NCI-H526 (cell line): ENCODE results near the gene CDS2.
"Not testable (repeated sequence)": the region's sequence is repeated elsewhere in the genome, so short reads cannot be mapped to it uniquely, and the experiment has no call there.

Experiments
- DNase-seq, 2 experiments: peaks; one replicate each; lab custom pipeline; 2025; lab: John Stamatoyannopoulos, UW

CDS2 gene

GRCh38 chr20:5126512-5127203 is at the start of gene CDS2:
Gene CDS2 (plus strand): TSS chr20:5127008. CDS start chr20:5127093, 85 bp downstream.
- DNase-seq = peak; percentile 99 to 100

- no peak for DNase-seq
Observed at GRCh38 chr20:5077761-5078387, 48.9 kb upstream of the CDS2 start.

GRCh38 chr20:5078399-5078958 is 48.3 kb upstream of the CDS2 start:
- no peak for DNase-seq

- DNase-seq = no peak
Observed at GRCh38 chr20:5080384-5080877, 46.4 kb upstream of the CDS2 start.

DNA sequence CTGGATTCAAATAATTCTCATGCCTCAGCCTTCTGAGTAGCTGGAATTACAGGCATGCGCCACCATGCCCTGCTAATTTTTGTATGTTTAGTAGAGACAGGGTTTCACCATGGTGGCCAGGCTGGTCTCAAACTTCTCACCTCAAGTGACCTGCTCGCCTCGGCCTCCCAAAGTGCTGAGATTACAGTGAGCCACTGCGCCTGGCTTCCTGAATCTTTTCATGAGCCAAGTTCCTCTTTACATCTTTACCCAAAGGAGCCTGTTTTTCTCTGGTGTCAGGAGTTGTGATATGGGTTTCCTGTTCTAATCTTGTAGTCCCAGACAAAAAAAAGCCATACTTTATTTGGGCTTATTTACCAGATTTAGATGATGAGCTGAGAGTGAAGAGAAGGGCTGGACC is 41.4 kb upstream of the CDS2 start:
- no peak for DNase-seq

DNA sequence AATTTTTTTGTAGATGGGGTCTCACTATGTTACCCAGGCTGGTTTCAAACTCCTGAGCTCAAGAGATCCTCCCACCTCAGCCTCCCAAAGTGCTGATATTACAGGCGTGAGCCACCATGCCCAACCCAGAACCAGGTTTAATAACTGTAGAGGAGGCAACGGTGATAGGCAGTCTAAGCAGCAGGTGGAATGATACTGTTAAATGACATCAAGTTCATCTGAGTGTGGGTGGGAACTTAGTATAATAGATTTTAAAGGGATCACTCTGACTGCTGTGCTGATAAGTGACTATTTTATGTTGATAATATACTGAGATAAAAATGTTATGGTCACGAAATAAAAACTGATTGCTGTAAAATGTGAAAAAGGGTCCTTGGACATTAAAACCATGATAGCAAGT is 38.1 kb upstream of the CDS2 start:
- no peak for DNase-seq

DNA sequence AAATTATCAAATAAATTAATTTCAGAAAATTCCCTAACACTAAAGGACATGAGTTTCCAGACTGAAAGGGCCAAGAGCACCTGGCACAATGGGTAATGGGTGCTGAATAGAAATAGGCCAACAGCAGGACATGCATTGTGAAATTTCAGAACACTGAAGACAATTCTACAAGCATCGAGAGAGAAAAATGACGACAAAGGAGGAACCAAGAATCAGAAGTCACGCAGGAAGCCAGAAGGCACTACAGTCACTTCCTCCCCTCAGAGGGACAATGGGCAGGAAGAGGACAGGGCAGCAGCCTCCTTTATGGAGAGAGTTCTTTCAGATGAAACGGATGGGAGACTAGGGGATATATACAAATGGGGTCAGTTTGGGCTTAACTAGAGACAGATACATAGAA is 36.6 kb upstream of the CDS2 start:
- DNase-seq = no peak

GRCh38 chr20:5091902-5092301 is 34.9 kb upstream of the CDS2 start:
- DNase-seq = no peak

DNA sequence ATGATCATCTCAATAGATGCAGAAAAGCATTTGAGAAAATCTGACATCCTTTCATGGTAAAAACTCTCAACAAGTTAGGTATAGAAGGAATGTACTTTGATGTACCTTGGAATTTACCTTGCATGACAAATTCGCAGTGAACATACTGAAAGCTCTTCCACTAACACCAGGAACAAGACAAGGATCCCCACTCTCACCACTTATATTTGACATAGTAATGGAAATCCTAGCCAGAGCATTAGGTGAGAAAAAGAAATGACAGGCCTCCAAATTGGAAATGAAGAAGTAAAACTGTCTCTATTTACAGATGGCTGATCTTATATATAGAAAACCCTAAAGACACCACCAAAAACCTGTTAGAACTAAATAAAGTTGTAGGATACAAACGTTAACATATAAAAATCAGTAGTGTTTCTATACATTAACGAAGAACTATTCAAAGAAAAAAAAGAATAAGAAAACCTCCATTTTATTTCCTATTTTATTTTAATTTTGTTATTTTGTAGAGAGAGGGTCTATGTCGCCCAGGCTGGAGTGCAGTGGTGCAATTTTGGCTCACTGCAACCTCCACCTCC is 34.0 kb upstream of the CDS2 start:
- DNase-seq = no peak

DNA sequence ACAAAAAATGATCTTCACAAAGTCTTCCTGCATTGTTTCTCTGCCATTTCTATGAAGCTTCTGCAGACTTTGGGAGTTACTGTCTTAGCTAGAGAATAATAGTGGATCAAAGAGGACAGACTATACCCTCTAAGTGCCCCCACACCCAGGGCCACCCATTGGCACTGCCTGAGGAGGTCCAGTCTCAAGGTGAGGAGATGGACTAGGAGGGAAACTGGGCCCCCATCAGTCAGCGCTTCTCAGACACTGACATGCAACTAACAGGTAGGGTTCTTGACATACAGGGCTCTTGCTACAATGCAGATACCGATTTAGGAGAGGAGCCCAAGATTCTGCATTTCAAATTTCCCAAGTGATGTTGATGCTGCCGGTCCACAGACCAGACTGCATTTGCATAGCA is 31.4 kb upstream of the CDS2 start:
- no peak for DNase-seq

- DNase-seq = no peak
Observed at GRCh38 chr20:5095931-5096330, 30.9 kb upstream of the CDS2 start.

DNA sequence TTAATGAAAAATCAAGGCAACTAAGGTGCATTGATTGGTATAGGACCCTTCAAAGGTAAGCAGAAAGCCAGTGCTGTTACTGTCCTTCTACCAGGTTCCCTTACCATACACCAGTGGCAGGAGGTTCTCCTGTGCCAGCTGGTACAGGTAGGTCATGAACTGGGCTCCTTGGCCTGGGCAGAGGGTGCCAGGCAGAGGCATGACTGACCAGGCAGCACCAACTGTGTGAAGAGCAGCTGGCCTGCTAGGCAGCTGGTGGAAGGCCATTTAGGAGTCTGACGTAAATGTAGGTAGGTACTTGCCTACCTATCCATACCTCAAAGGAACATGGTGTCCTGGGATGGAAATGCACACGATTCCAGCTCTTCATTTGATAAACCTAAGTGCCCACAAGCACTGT is 30.3 kb upstream of the CDS2 start:
- DNase-seq = no peak

- DNase-seq = not testable (repeated sequence)
Observed at GRCh38 chr20:5099009-5099408, 27.8 kb upstream of the CDS2 start.

- DNase-seq = not testable (repeated sequence)
Observed at GRCh38 chr20:5099909-5100308, 26.9 kb upstream of the CDS2 start.

DNA sequence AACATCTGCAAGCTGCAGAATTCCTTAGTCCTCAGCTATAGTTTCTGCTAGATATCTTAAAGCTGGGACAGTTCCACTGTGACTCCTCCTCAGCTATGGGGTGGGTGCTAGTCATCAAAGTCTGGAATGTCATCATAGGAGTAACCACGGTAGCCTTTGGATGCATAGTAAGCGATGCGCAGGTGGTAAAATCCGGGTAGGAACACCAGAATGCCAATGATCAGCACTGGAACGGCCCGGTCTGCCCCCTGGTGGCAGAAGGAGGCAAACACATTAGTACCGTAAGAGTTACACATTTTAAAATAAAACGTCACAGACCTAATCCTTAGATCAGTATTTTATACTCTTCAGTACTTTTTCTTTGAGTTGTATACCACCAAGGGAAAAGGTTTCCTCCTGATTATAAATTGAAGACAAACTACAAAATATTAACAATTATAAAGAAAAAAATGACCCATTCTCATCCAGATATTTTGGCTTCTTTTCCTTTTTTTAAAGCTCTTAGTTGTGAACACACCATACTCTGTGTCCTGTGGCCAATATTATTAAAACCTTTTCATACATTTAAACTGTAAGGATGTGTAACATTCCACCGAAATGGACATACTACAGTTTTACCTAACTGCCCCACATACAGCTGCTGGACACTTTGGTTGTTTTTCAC is 26.0 kb upstream of the CDS2 start:
- peak; percentile 18 to 86 for DNase-seq

DNA sequence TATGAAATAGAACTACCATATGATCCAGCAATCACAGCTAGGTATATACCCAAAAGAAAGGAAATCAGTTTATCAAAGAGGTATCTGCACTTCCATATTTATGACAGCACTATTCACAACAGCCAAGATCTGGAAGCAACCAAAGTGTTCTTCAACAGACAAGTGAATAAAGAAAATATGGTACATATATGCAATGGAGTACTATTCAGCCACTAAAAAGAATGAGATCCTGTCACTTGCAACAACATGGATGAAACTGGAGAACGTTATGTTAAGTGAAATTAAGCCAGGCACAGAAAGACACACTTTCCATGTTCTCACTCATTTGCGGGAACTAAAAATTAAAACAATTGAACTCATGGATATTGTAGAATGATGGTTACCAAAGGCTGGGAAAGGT is 22.3 kb upstream of the CDS2 start:
- no peak for DNase-seq

GRCh38 chr20:5109276-5109675 is 17.5 kb upstream of the CDS2 start:
- DNase-seq = no peak

GRCh38 chr20:5113615-5113986 is 13.2 kb upstream of the CDS2 start:
- DNase-seq = peak in 1 of 2 experiments; percentile 9

DNA sequence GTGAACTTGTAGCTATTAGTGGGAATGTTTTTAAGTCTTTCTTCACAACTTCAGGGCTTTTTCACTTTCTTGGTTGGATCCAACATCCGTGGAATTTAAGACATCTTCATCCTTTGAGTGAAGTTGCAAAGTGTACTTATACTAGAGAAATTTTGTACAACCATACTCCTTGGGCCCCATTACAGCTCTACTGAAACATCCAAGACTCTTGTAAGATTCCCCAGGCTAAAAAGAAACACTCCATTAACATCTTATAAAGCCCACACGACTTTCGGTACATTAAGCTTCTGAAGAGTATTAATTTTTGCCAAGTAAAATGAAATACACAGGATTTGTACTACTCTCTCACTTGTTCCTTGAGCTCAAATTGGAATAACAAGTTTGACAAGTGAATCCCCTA is 12.4 kb upstream of the CDS2 start:
- no peak for DNase-seq

GRCh38 chr20:5116875-5117274 is 9.9 kb upstream of the CDS2 start:
- no peak for DNase-seq

- no peak for DNase-seq
Observed at GRCh38 chr20:5118220-5119142, 8.3 kb upstream of the CDS2 start.

DNA sequence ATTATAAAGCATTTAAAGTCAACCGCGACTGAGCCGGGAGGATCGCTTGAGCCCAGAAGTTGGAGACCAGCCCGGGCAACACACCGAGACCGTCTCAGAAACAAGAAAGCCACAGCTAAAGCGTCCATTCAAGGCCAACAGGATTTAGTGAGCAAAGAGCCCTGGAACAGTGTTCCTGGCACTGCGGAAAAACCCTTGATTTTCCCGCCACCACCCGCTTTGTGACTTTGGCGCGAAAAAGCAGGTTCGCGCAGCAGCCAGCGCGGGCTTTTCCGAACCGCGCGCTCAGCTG is 7.7 kb upstream of the CDS2 start:
- no peak for DNase-seq
